Mesenchymal stem cell (in vitro differentiated cells and primary cell): ENCODE measurements around the gene TAAR8.
A peak's percentile ranks its signal among the peaks of the same experiment; 100 is the strongest.

Experiments
- DNase-seq: peaks from one replicate; pipeline ENCODE4 v3.0.0-alpha.2; 2013
- H2AFZ ChIP-seq: one replicate; pipeline ENCODE4 v1.6.1; 2013; ENCODE audit warnings: low read depth, mild to moderate bottlenecking, control low read depth, inconsistent platforms, low read length, moderate library complexity
- H2AK5ac ChIP-seq: 2 replicates; pipeline ENCODE4 v1.6.1; 2013; ENCODE audit warnings: low read length, moderate library complexity, mild to moderate bottlenecking, inconsistent platforms; ENCODE audit not compliant: severe bottlenecking
- H2BK120ac ChIP-seq: one replicate; pipeline ENCODE4 v1.6.1; 2013; ENCODE audit warnings: low read depth, mild to moderate bottlenecking, inconsistent platforms, low read length, moderate library complexity
- H2BK12ac ChIP-seq, 2 experiments: one replicate each; pipeline ENCODE4 v1.6.1; 2013; ENCODE audit warnings: inconsistent platforms in 2 of 2, low read length in 2 of 2, mild to moderate bottlenecking in 2 of 2, moderate library complexity in 2 of 2, control low read depth in 1 of 2
- H2BK15ac ChIP-seq: one replicate; pipeline ENCODE4 v1.6.1; 2013; ENCODE audit warnings: mild to moderate bottlenecking, low read depth, inconsistent platforms; ENCODE audit not compliant: poor library complexity, severe bottlenecking
- H2BK5ac ChIP-seq: 2 replicates; pipeline ENCODE4 v1.6.1; 2013; ENCODE audit warnings: low read depth, mild to moderate bottlenecking, low read length, control low read depth, inconsistent platforms; ENCODE audit not compliant: poor library complexity, severe bottlenecking
- H3K14ac ChIP-seq, 2 experiments: one replicate each; pipeline ENCODE4 v1.6.1; 2013; ENCODE audit warnings: inconsistent platforms in 2 of 2, low read length in 2 of 2, control low read depth in 1 of 2, mild to moderate bottlenecking in 1 of 2, moderate library complexity in 1 of 2
- H3K18ac ChIP-seq, 2 experiments: one replicate each; pipeline ENCODE4 v1.6.1; 2013; ENCODE audit warnings: inconsistent platforms in 2 of 2, low read length in 2 of 2, control low read depth in 1 of 2, low read depth in 1 of 2, mild to moderate bottlenecking in 1 of 2
- H3K23ac ChIP-seq, 2 experiments: one replicate each; pipeline ENCODE4 v1.6.1; 2013; ENCODE audit warnings: inconsistent platforms in 2 of 2, low read length in 2 of 2, mild to moderate bottlenecking in 2 of 2, moderate library complexity in 2 of 2, control low read depth in 1 of 2
- H3K27ac ChIP-seq: 2 replicates; pipeline ENCODE4 v1.5.1; 2013; ENCODE audit warnings: mild to moderate bottlenecking, moderate library complexity, low read length, control low read depth, inconsistent platforms; ENCODE audit not compliant: poor library complexity, severe bottlenecking
- H3K27me3 ChIP-seq, 2 experiments: 2 replicates each; pipeline versions ENCODE4 v1.6.1 to v1.7.0; 2013; ENCODE audit warnings: low read length in 2 of 2, mild to moderate bottlenecking in 2 of 2, moderate library complexity in 2 of 2, control low read depth in 1 of 2, inconsistent platforms in 1 of 2; ENCODE audit not compliant: control insufficient read depth in 1 of 2, insufficient read depth in 1 of 2
- H3K36me3 ChIP-seq, 2 experiments: 2 replicates each; pipeline versions ENCODE4 v1.6.1 to v1.7.0; 2013; ENCODE audit warnings: low read length in 2 of 2, control low read depth in 1 of 2, inconsistent platforms in 1 of 2, low read depth in 1 of 2, mild to moderate bottlenecking in 1 of 2; ENCODE audit not compliant: insufficient read depth in 2 of 2, control insufficient read depth in 1 of 2
- H3K4ac ChIP-seq, 2 experiments: one replicate each; pipeline ENCODE4 v1.6.1; 2013; ENCODE audit warnings: inconsistent platforms in 2 of 2, low read length in 2 of 2, mild to moderate bottlenecking in 2 of 2, moderate library complexity in 2 of 2, control low read depth in 1 of 2, low read depth in 1 of 2
- H3K4me1 ChIP-seq: 2 replicates; pipeline ENCODE4 v1.6.1; 2013; ENCODE audit warnings: low read depth, low read length, control low read depth; ENCODE audit not compliant: control insufficient read depth, insufficient read depth
- H3K4me2 ChIP-seq: 2 replicates; pipeline ENCODE4 v1.6.1; 2013; ENCODE audit warnings: low read length, mild to moderate bottlenecking, inconsistent platforms; ENCODE audit not compliant: poor library complexity, severe bottlenecking
- H3K4me3 ChIP-seq, 2 experiments: 2 replicates each; pipeline versions ENCODE4 v1.5.1 to v1.7.0; 2013; ENCODE audit warnings: low read length in 2 of 2, mild to moderate bottlenecking in 2 of 2, control low read depth in 1 of 2, low read depth in 1 of 2; ENCODE audit not compliant: insufficient read depth in 1 of 2
- H3K79me1 ChIP-seq: replicated peaks from 2 replicates; pipeline ENCODE4 v1.6.1; 2013; ENCODE audit warnings: mild to moderate bottlenecking, control low read depth, low read length, inconsistent platforms; ENCODE audit not compliant: poor library complexity, severe bottlenecking
- H3K9ac ChIP-seq: 2 replicates; pipeline ENCODE4 v1.7.0; 2013; ENCODE audit warnings: mild to moderate bottlenecking, low read length, moderate library complexity
- H3K9me3 ChIP-seq: 2 replicates; pipeline ENCODE4 v1.7.0; 2013; ENCODE audit warnings: mild to moderate bottlenecking, low read length; ENCODE audit not compliant: control insufficient read depth
- H4K8ac ChIP-seq: one replicate; pipeline ENCODE4 v1.6.1; 2013; ENCODE audit warnings: inconsistent platforms, mild to moderate bottlenecking, low read length, moderate library complexity
- H4K91ac ChIP-seq: one replicate; pipeline ENCODE4 v1.6.1; 2013; ENCODE audit warnings: mild to moderate bottlenecking, low read length, inconsistent platforms
- WGBS: methylation state at CpG from one replicate; pipeline ENCODE4 v1.1.7; 2013; ENCODE audit warnings: mixed read lengths; 5-methylcytosine and 5-hydroxymethylcytosine counted together

Gene TAAR8

DNA sequence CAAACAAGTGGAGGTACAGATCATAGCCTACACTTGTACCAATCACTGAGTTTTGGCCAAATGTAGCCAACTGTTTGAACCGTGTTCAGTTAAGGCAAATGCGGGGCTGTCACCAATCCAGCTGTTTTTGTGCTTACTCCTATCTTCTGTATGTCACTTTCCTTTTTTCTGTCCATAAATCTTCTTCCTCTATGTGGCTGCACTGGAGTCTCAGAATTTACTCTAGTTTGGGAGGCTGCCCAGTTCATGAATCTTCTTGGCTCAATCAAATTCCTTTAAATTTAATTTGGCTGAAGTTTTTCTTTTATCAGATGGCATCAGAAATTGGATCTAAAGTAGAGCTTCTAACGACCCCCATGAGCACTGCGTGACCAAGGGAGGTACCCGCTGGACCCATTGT, 27.8 kb upstream of the TAAR8 start:
- Histone ChIP-seq H4K8ac (no peak overlapping the region), H3K23ac (no peak overlapping the region), H3K4me2 (no peak overlapping the region), H2BK120ac (no peak overlapping the region), H3K18ac (no peak overlapping the region), H3K4me3 (no peak overlapping the region), H3K79me1 (no peaks in the 10 kb centered on the region), H3K36me3 (no peaks in the 10 kb centered on the region), H2BK12ac (no peak overlapping the region), H3K9me3 (no peaks in the 10 kb centered on the region), H2BK15ac (no peak overlapping the region), H4K91ac (no peak overlapping the region), H2AFZ (no peak overlapping the region), H3K27me3 (no peaks in the 10 kb centered on the region), H3K9ac (no peak overlapping the region), H3K14ac (no peak overlapping the region), H3K4ac (no peak overlapping the region), H2BK5ac (no peak overlapping the region), H3K4me1 (no peaks in the 10 kb centered on the region), H3K27ac (no peak overlapping the region), H2AK5ac (no peak overlapping the region)
- 88% methylated on average over 5 of the region's 5 CpGs for WGBS
- DNase-seq = no peak

DNA sequence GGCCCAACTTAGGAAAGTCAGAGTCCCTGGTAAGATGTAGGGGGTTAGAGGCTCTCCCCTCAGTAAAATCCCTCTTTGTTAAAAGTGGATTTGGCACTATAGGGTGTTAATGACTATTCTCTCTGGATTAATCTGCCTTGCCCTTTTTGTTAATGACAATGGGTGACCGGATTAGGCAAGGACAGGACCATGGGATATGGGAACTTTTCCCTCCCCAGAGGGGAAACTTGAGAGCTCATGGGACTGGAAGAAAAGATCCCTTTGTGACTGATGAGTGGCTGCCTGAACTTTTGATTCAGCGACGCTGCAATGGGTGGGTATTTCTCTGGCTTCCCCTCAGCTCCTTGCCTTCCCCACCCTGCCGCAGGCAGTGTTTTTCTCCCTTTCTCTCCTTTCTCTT, 26.6 kb upstream of the TAAR8 start:
- Histone ChIP-seq H2BK120ac (no peak overlapping the region), H2AK5ac (no peak overlapping the region), H3K4me1 (no peaks in the 10 kb centered on the region), H3K4me2 (no peak overlapping the region), H4K8ac (no peak overlapping the region), H3K14ac (no peak overlapping the region), H2AFZ (no peak overlapping the region), H2BK12ac (no peak overlapping the region), H3K9ac (no peak overlapping the region), H3K27me3 (no peaks in the 10 kb centered on the region), H3K36me3 (no peaks in the 10 kb centered on the region), H3K9me3 (no peaks in the 10 kb centered on the region), H2BK15ac (no peak overlapping the region), H3K27ac (no peak overlapping the region), H3K4me3 (no peak overlapping the region), H3K4ac (no peak overlapping the region), H2BK5ac (no peak overlapping the region), H3K18ac (no peak overlapping the region), H3K23ac (no peak overlapping the region), H3K79me1 (no peaks in the 10 kb centered on the region), H4K91ac (no peak overlapping the region)
- DNase-seq = no peak
- 75% methylated on average over 4 of the region's 4 CpGs for WGBS

DNA sequence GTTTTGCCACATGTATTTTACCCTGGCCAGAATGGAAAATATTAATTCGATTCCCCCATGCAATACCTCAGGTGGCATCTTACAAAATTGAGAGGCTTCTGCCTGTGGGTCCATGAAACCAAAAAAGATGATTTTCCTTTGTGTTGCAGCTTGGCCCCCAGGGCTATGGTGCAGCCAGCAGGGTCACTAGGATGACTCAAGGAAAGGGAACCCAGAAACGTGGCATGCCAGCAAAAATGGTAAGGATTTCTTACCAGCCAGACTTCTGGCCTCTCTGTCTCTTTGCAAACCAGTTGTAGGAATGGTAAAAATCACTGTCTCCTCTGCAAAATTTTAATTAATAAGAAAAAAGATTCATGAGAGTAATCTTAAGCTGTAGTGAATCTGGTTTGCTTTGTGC, 26.0 kb upstream of the TAAR8 start:
- no peak overlapping the region for H2AFZ ChIP-seq
- no peaks in the 10 kb centered on the region for H3K36me3 ChIP-seq
- no peak overlapping the region for H3K4me3 ChIP-seq
- H2BK15ac ChIP-seq = no peak overlapping the region
- H4K91ac ChIP-seq = no peak overlapping the region
- H3K9me3 ChIP-seq = no peaks in the 10 kb centered on the region
- H2AK5ac ChIP-seq = no peak overlapping the region
- H3K4me1 ChIP-seq = no peaks in the 10 kb centered on the region
- H3K27me3 ChIP-seq = no peaks in the 10 kb centered on the region
- no peak overlapping the region for H3K14ac ChIP-seq
- H3K23ac ChIP-seq = no peak overlapping the region
- H3K18ac ChIP-seq = no peak overlapping the region
- no peak overlapping the region for H3K9ac ChIP-seq
- no peak overlapping the region for H4K8ac ChIP-seq
- no peak overlapping the region for H2BK5ac ChIP-seq
- H2BK120ac ChIP-seq = no peak overlapping the region
- H3K4me2 ChIP-seq = no peak overlapping the region
- H3K4ac ChIP-seq = no peak overlapping the region
- no peak overlapping the region for H2BK12ac ChIP-seq
- H3K27ac ChIP-seq = no peak overlapping the region
- 91% methylated on average over 1 of the region's 2 CpGs for WGBS
- no peak for DNase-seq
- H3K79me1 ChIP-seq = no peaks in the 10 kb centered on the region

DNA sequence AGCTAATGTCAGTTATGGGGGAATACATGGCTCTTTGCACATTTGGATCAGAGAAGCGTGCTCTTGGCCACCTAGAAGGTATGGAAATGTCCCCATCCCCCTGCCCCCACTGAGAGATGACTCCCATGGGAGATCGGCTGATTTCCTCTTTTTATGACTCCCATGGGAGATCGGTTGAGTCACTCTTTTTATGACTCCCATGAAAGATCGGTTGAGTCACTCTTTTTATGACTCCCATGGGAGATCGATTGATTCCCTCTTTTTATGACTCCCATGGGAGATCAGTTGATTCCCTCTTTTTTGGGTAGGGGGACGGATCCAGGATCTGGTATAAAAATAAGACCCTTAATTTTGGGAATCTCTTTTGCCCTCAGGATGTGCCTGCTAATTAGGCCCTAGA, 24.7 kb upstream of the TAAR8 start:
- Histone ChIP-seq H2BK5ac (no peak overlapping the region), H2BK120ac (no peak overlapping the region), H3K79me1 (no peaks in the 10 kb centered on the region), H3K14ac (no peak overlapping the region), H2BK15ac (no peak overlapping the region), H4K8ac (no peak overlapping the region), H3K4me3 (no peak overlapping the region), H3K36me3 (no peaks in the 10 kb centered on the region), H3K4ac (no peak overlapping the region), H2AK5ac (no peak overlapping the region), H3K9ac (no peak overlapping the region), H3K27ac (no peak overlapping the region), H3K27me3 (no peaks in the 10 kb centered on the region), H3K4me1 (no peaks in the 10 kb centered on the region), H2AFZ (no peak overlapping the region), H3K18ac (no peak overlapping the region), H3K9me3 (no peaks in the 10 kb centered on the region), H3K4me2 (no peak overlapping the region), H4K91ac (no peak overlapping the region), H3K23ac (no peak overlapping the region), H2BK12ac (no peak overlapping the region)
- 84% methylated on average over 5 of the region's 6 CpGs for WGBS
- peak; percentile 37 for DNase-seq
